Endodermal cell (in vitro differentiated cells): ENCODE measurements around the gene DUOXA1. TPM values are rescaled to one million over a fixed set of nuclear protein-coding genes. Genes with fewer than 3 reads are reported as not detected.

ENCODE experiments used
- DNase-seq: peaks from one replicate; pipeline ENCODE4 v3.0.0-alpha.2; 2017
- H3K27ac ChIP-seq: 2 replicates; pipeline ENCODE4 v1.5.1; 2013; ENCODE audit warnings: mild to moderate bottlenecking, low read depth, low read length, moderate library complexity
- H3K27me3 ChIP-seq: 2 replicates; pipeline ENCODE4 v1.6.1; 2013; ENCODE audit warnings: mild to moderate bottlenecking, low read length, moderate library complexity; ENCODE audit not compliant: insufficient read depth, control insufficient read depth, poor library complexity, severe bottlenecking
- H3K36me3 ChIP-seq: 2 replicates; pipeline ENCODE4 v1.7.0; 2013; ENCODE audit warnings: mild to moderate bottlenecking, low read length, moderate library complexity; ENCODE audit not compliant: control insufficient read depth, insufficient read depth
- H3K4me1 ChIP-seq: one replicate; pipeline ENCODE4 v1.7.0; 2013; ENCODE audit warnings: low read length; ENCODE audit not compliant: control insufficient read depth, insufficient read depth
- H3K4me3 ChIP-seq: 2 replicates; pipeline ENCODE4 v1.5.1; 2013; ENCODE audit warnings: mild to moderate bottlenecking, low read length, moderate library complexity
- H3K9ac ChIP-seq: 2 replicates; pipeline ENCODE4 v1.6.1; 2013; ENCODE audit warnings: mild to moderate bottlenecking, low read length, moderate library complexity; ENCODE audit not compliant: poor library complexity, severe bottlenecking; ENCODE audit errors: extremely low read depth
- H3K9me3 ChIP-seq: 2 replicates; pipeline ENCODE4 v1.6.1; 2013; ENCODE audit warnings: mild to moderate bottlenecking, low read length, moderate library complexity; ENCODE audit not compliant: control insufficient read depth
- H3K27ac Mint-ChIP-seq: 2 replicates; pipeline ENCODE4 v1.8.0; 2020; ENCODE audit warnings: mixed read lengths
- H3K27me3 Mint-ChIP-seq: 2 replicates; pipeline ENCODE4 v1.8.0; 2021; ENCODE audit warnings: mild to moderate bottlenecking, mixed read lengths; ENCODE audit not compliant: insufficient read depth
- H3K36me3 Mint-ChIP-seq: 2 replicates; pipeline ENCODE4 v1.8.0; 2020; ENCODE audit warnings: low read depth, mixed read lengths
- H3K4me1 Mint-ChIP-seq: 2 replicates; pipeline ENCODE4 v1.8.0; 2020; ENCODE audit warnings: mixed read lengths
- H3K4me3 Mint-ChIP-seq: 2 replicates; pipeline ENCODE4 v1.8.0; 2020; ENCODE audit warnings: mild to moderate bottlenecking, moderate library complexity, mixed read lengths
- H3K9me3 Mint-ChIP-seq: 2 replicates; pipeline ENCODE4 v1.8.0; 2020; ENCODE audit warnings: mild to moderate bottlenecking, mixed read lengths
- CTCF ChIP-seq: fragments of 200-600 bp; sonication (generic); conservative IDR thresholded peaks from 2 replicates; pipeline ENCODE4 v1.5.0; 2021; ENCODE audit warnings: antibody characterized with exemption, mild to moderate bottlenecking
- WGBS, 2 experiments: methylation state at CpG; one replicate each; pipeline versions ENCODE4 v1.1.5 to v1.1.7; 2013; ENCODE audit warnings: missing lambda C conversion rate in 2 of 2, mixed read lengths in 1 of 2; ENCODE audit not compliant: insufficient coverage in 1 of 2, insufficient read length in 1 of 2; 5-methylcytosine and 5-hydroxymethylcytosine counted together
- total RNA-seq, 2 donors: library from RNA; stranded (reverse); fragmentation: NEBNext Ultra II Directional in 1 of 2; extraction: Animal tissue kit (Norgen Biotek cat#: 25700) in 1 of 2; gene quantifications; 2 replicates in 1 of 2; 3 replicates in 1 of 2; pipeline ENCODE4 v1.2.1, GENCODE V29; 2021

DUOXA1 gene
- total RNA-seq, 2 donors from 2014 or later = 0.86 to 0.99 TPM

- Histone ChIP-seq H3K27ac (no peak overlapping the region), H3K9me3 (no peaks in the 10 kb centered on the region), H3K4me1 (peaks cover under 1% of the 10 kb centered on the region), H3K36me3 (no peaks in the 10 kb centered on the region), H3K4me3 (no peak overlapping the region), H3K9ac (no peak overlapping the region), H3K27me3 (peaks cover 93% of the 10 kb centered on the region)
- DNase-seq = no peak
- TF ChIP-seq CTCF = no peak
- 93% methylated on average over 7 of the region's 7 CpGs; no CpG with 5 or more reads in 1 of the 2 experiments for WGBS, 2 experiments
- H3K36me3 Mint-ChIP-seq = no peaks in the 10 kb centered on the region
- H3K27me3 Mint-ChIP-seq = peaks cover 86% of the 10 kb centered on the region
- H3K27ac Mint-ChIP-seq = no peak overlapping the region
- no peaks in the 10 kb centered on the region for H3K9me3 Mint-ChIP-seq
- H3K4me1 Mint-ChIP-seq = peaks cover 3% of the 10 kb centered on the region
- no peak overlapping the region for H3K4me3 Mint-ChIP-seq
These were observed 4.4 kb upstream of the DUOXA1 start for GRCh38 chr15:45134046-45134445.

GRCh38 chr15:45133561-45133920 lies 3.9 kb upstream of the DUOXA1 start:
- H3K4me1 Mint-ChIP-seq = peaks cover 7% of the 10 kb centered on the region
- no peak overlapping the region for H3K27ac ChIP-seq
- peaks cover 95% of the 10 kb centered on the region for H3K27me3 ChIP-seq
- WGBS, 2 experiments = 81 to 82% methylated on average over 3 to 5 of the region's 5 CpGs
- H3K4me1 ChIP-seq = peaks cover 3% of the 10 kb centered on the region
- H3K27ac Mint-ChIP-seq = no peak overlapping the region
- no peak overlapping the region for H3K9ac ChIP-seq
- H3K4me3 ChIP-seq = no peak overlapping the region
- no peaks in the 10 kb centered on the region for H3K36me3 ChIP-seq
- H3K36me3 Mint-ChIP-seq = no peaks in the 10 kb centered on the region
- no peak for DNase-seq
- no peaks in the 10 kb centered on the region for H3K9me3 ChIP-seq
- H3K4me3 Mint-ChIP-seq = no peak overlapping the region
- H3K27me3 Mint-ChIP-seq = peaks cover 90% of the 10 kb centered on the region
- TF ChIP-seq CTCF = no peak
- no peaks in the 10 kb centered on the region for H3K9me3 Mint-ChIP-seq

GRCh38 chr15:45132844-45133560 lies 3.3 kb upstream of the DUOXA1 start:
- Mint-ChIP-seq H3K9me3 (no peaks in the 10 kb centered on the region), H3K27me3 (peaks cover 91% of the 10 kb centered on the region), H3K4me1 (peaks cover 7% of the 10 kb centered on the region), H3K36me3 (no peaks in the 10 kb centered on the region), H3K27ac (no peak overlapping the region), H3K4me3 (no peak overlapping the region)
- Histone ChIP-seq H3K36me3 (no peaks in the 10 kb centered on the region), H3K27me3 (peaks cover 95% of the 10 kb centered on the region), H3K4me3 (no peak overlapping the region), H3K9me3 (no peaks in the 10 kb centered on the region), H3K4me1 (peaks cover 3% of the 10 kb centered on the region), H3K27ac (no peak overlapping the region), H3K9ac (no peak overlapping the region)
- TF ChIP-seq CTCF = no peak
- DNase-seq = no peak
- 60 to 87% methylated on average over 1 to 3 of the region's 3 CpGs for WGBS, 2 experiments
